K562 (cell line): ENCODE data around the gene GTPBP2. TPM values are rescaled to one million over a fixed set of nuclear protein-coding genes. Genes with fewer than 3 reads are reported as not detected.

Experiments used
- BCLAF1 ChIP-seq, 2 experiments: fragments of 450-650 bp in 1 of 2; IDR thresholded peaks; 2 replicates each; pipeline ENCODE4 v1.6.1; 2011 to 2017; ENCODE audit warnings: low read depth in 2 of 2, antibody characterized with exemption in 1 of 2, borderline replicate concordance in 1 of 2, low read length in 1 of 2, mild to moderate bottlenecking in 1 of 2, mixed read lengths in 1 of 2; ENCODE audit not compliant: control insufficient read depth in 1 of 2
- CBFA2T2 ChIP-seq: fragments of 450-650 bp; conservative IDR thresholded peaks from 2 replicates; pipeline ENCODE4 v1.6.1; 2017; ENCODE audit warnings: mild to moderate bottlenecking
- DLX4 ChIP-seq: fragments of 250-450 bp; sonication (Bioruptor Pico); IDR thresholded peaks from 2 replicates; pipeline ENCODE4 v1.6.1; 2021; ENCODE audit warnings: mild to moderate bottlenecking
- DNMT1 ChIP-seq: fragments of 450-650 bp; IDR thresholded peaks from 2 replicates; pipeline ENCODE4 v1.6.1; 2016; ENCODE audit warnings: antibody characterized with exemption, mild to moderate bottlenecking
- E2F4 ChIP-seq: sonication (generic); formaldehyde crosslinking; IDR thresholded peaks from 2 replicates; pipeline ENCODE4 v1.8.0; 2022; ENCODE audit warnings: mild to moderate bottlenecking, low read depth, missing genetic modification reagents
- FOSL1 ChIP-seq: fragments of 200-800 bp; sonication (Bioruptor generic); conservative IDR thresholded peaks from 2 replicates; pipeline ENCODE4 v1.6.1; 2016; ENCODE audit warnings: missing genetic modification characterization, missing compliant biosample characterization
- MNT ChIP-seq, 2 experiments: fragments of 450-650 bp; conservative IDR thresholded peaks; 2 replicates each; pipeline ENCODE4 v1.6.1; 2017; ENCODE audit warnings: mild to moderate bottlenecking in 2 of 2, moderate library complexity in 2 of 2
- MXD1 ChIP-seq: fragments of 250-450 bp; sonication (Bioruptor Pico); IDR thresholded peaks from 2 replicates; pipeline ENCODE4 v1.8.0; 2021; ENCODE audit warnings: borderline replicate concordance, mild to moderate bottlenecking, moderate library complexity; ENCODE audit not compliant: poor library complexity, severe bottlenecking
- RBM39 ChIP-seq: fragments of 200-400 bp; formaldehyde crosslinking; optimal IDR thresholded peaks from 2 replicates; pipeline ENCODE3; 2018; ENCODE audit warnings: low read depth, low read length
- RCOR1 ChIP-seq, 2 experiments: IDR thresholded peaks; 2 replicates each; pipeline ENCODE4 v1.6.1; 2012; ENCODE audit warnings: low read depth in 2 of 2, low read length in 2 of 2, borderline replicate concordance in 1 of 2, improper control_type of control experiment in 1 of 2
- SMAD4 ChIP-seq: fragments of 250-450 bp; sonication (Bioruptor Pico); conservative IDR thresholded peaks from 2 replicates; pipeline ENCODE4 v1.8.0; 2021; ENCODE audit warnings: inconsistent platforms, mild to moderate bottlenecking, moderate library complexity
- THRAP3 ChIP-seq: fragments of 450-650 bp; IDR thresholded peaks from 2 replicates; pipeline ENCODE4 v1.6.1; 2016; ENCODE audit warnings: mild to moderate bottlenecking, inconsistent platforms, borderline replicate concordance
- USF2 ChIP-seq: sonication (generic); formaldehyde crosslinking; IDR thresholded peaks from 2 replicates; pipeline ENCODE4 v1.5.0; 2020; ENCODE audit warnings: missing genetic modification reagents
- ZBTB12 ChIP-seq: fragments of 250-450 bp; sonication (Bioruptor Pico); IDR thresholded peaks from 2 replicates; pipeline ENCODE4 v1.4.0; 2020
- ZC3H8 ChIP-seq: fragments of 450-650 bp; IDR thresholded peaks from 2 replicates; pipeline ENCODE4 v1.6.1; 2017
- ZNF124 ChIP-seq: sonication (generic); formaldehyde crosslinking; IDR thresholded peaks from 2 replicates; pipeline ENCODE4 v1.8.1; 2022; ENCODE audit warnings: missing genetic modification reagents
- ZNF311 ChIP-seq: fragments of 250-450 bp; sonication (Bioruptor Pico); IDR thresholded peaks from 2 replicates; pipeline ENCODE4 v1.4.0; 2020; ENCODE audit warnings: mild to moderate bottlenecking, moderate library complexity
- ZNF586 ChIP-seq: fragments of 450-650 bp; formaldehyde crosslinking; conservative IDR thresholded peaks from 2 replicates; pipeline ENCODE4 v1.4.0; 2020; ENCODE audit warnings: mild to moderate bottlenecking, moderate library complexity
- ZNF707 ChIP-seq: fragments of 250-450 bp; sonication (Bioruptor Pico); conservative IDR thresholded peaks from 2 replicates; pipeline ENCODE4 v1.8.0; 2022; ENCODE audit warnings: inconsistent platforms, mild to moderate bottlenecking, moderate library complexity
- polyA plus RNA-seq, 8 experiments: library from polyadenylated mRNA; depleted of rRNA in 4 of 8; stranded (reverse) in 5 of 8; unstranded in 3 of 8; fragments of >200 nt; fragmentation: Nextera tagmentation in 2 of 8; fragmentation: Illumina TruSeq in 1 of 8; extraction: Ambion mirVana in 2 of 8; extraction: Trizol in 1 of 8; gene quantifications; 2 replicates each; pipeline versions ENCODE4 v1.2.1 to v1.2.3, GENCODE V29; 2011 to 2014; ENCODE audit warnings: inconsistent platforms in 1 of 8, missing spikeins in 1 of 8
- total RNA-seq, 7 experiments: library from RNA; depleted of rRNA in 6 of 7; stranded (reverse); fragments of >200 nt in 6 of 7; fragmentation: Illumina TruSeq in 2 of 7; extraction: Trizol in 2 of 7; gene quantifications; 2 replicates each; pipeline versions ENCODE4 v1.2.1 to v1.2.3, GENCODE V29; 2011 to 2021; ENCODE audit warnings: low replicate concordance in 1 of 7

The GTPBP2 gene
- total and polyA plus RNA-seq, 9 of the 15 experiments (the other 6 are each of a cell fraction or from before 2014, with no cell fraction given): 48.4 to 196 (median 111) TPM

- no peak for TF ChIP-seq BCLAF1 (IDR thresholded peaks at IDR 0.05; ENCODE audit: borderline replicate concordance in 1 of 2, control insufficient read depth in 1 of 2, low read depth in 2 of 2, low read length in 1 of 2)
- TF ChIP-seq ZC3H8: no peak
- TF ChIP-seq ZNF707: no peak
- peak; percentile 94 for TF ChIP-seq SMAD4
- TF ChIP-seq USF2 (CRISPR knock-in tag): no peak
- no peak for TF ChIP-seq CBFA2T2
- no peak for TF ChIP-seq MXD1 (CRISPR knock-in tag)
- TF ChIP-seq ZNF311 (CRISPR knock-in tag): no peak
- no peak for TF ChIP-seq RBM39
- no peak for TF ChIP-seq DNMT1
- peak in 1 of 2 experiments; percentile 84; a peak in 2 of 4 replicates for TF ChIP-seq RCOR1 (IDR thresholded peaks at IDR 0.05; ENCODE audit: borderline replicate concordance in 1 of 2, low read depth in 2 of 2, low read length in 2 of 2)
- peak; percentile 94 for TF ChIP-seq FOSL1 (tag)
- no peak for TF ChIP-seq ZNF586 (CRISPR knock-in tag)
- TF ChIP-seq DLX4 (CRISPR knock-in tag): no peak
- TF ChIP-seq ZNF124 (CRISPR knock-in tag): no peak
- 0 out of 2 replicates have a peak, but pooled peaks have one; percentile 10 for TF ChIP-seq ZBTB12 (CRISPR knock-in tag)
- TF ChIP-seq THRAP3: no peak
- TF ChIP-seq MNT (conservative IDR thresholded peaks at IDR 0.05): no peak
- no peak for TF ChIP-seq E2F4
Measured at GRCh38 chr6:43570876-43571441, 58.1 kb downstream of the GTPBP2 start (continued).
